NCI-H82 treated with DMSO at 0.1 percent for 48 hours (cell line): ENCODE data around the gene SETD3.
A peak's percentile ranks its signal among the peaks of the same experiment; 100 is the strongest.

ENCODE experiments used
- DNase-seq: peaks from one replicate; lab custom pipeline; 2025; ENCODE audit not compliant: unreplicated experiment; lab: John Stamatoyannopoulos, UW

SETD3 gene

GRCh38 chr14:99401211-99401610, 79.4 kb downstream of the SETD3 start:
- DNase-seq: no peak

- DNase-seq: no peak
Measured at GRCh38 chr14:99397698-99398097, 83.0 kb downstream of the SETD3 start.

GRCh38 chr14:99395909-99396530, 84.6 kb downstream of the SETD3 start:
- no peak for DNase-seq

- DNase-seq: no peak
Measured at GRCh38 chr14:99394602-99395156, 86.0 kb downstream of the SETD3 start.

- DNase-seq: no peak
Measured at GRCh38 chr14:99393059-99393655, 87.5 kb downstream of the SETD3 start.

- no peak for DNase-seq
Measured at GRCh38 chr14:99391671-99392070, 89.0 kb downstream of the SETD3 start.

- peak; percentile 2 for DNase-seq
Measured at GRCh38 chr14:99389174-99389826, 91.4 kb downstream of the SETD3 start.

GRCh38 chr14:99388286-99388685, 92.4 kb downstream of the SETD3 start:
- no peak for DNase-seq

GRCh38 chr14:99387880-99388279, 92.8 kb downstream of the SETD3 start:
- no peak for DNase-seq

- no peak for DNase-seq
Measured at GRCh38 chr14:99384450-99385417, 95.9 kb downstream of the SETD3 start.

- DNase-seq: no peak
Measured at GRCh38 chr14:99383472-99384449, 96.9 kb downstream of the SETD3 start.

- DNase-seq: no peak
Measured at GRCh38 chr14:99382781-99383471, 97.7 kb downstream of the SETD3 start.

GRCh38 chr14:99382071-99382470, 98.6 kb downstream of the SETD3 start:
- no peak for DNase-seq

GRCh38 chr14:99381688-99382060, 99.0 kb downstream of the SETD3 start:
- no peak for DNase-seq

GRCh38 chr14:99380991-99381687, 99.5 kb downstream of the SETD3 start:
- no peak for DNase-seq

GRCh38 chr14:99380402-99380801, 100.3 kb downstream of the SETD3 start:
- no peak for DNase-seq

GRCh38 chr14:99378782-99379214, 101.9 kb downstream of the SETD3 start:
- no peak for DNase-seq

GRCh38 chr14:99377951-99378350, 102.7 kb downstream of the SETD3 start:
- DNase-seq: no peak

GRCh38 chr14:99374964-99375363, 105.7 kb downstream of the SETD3 start:
- no peak for DNase-seq
